Mesenchymal stem cell (in vitro differentiated cells and primary cell): ENCODE measurements around the gene TOX2.

Source experiments
- DNase-seq: peaks from one replicate; pipeline ENCODE4 v3.0.0-alpha.2; 2013
- H2AFZ ChIP-seq: one replicate; pipeline ENCODE4 v1.6.1; 2013; ENCODE audit warnings: low read depth, mild to moderate bottlenecking, control low read depth, inconsistent platforms, low read length, moderate library complexity
- H2AK5ac ChIP-seq: 2 replicates; pipeline ENCODE4 v1.6.1; 2013; ENCODE audit warnings: low read length, moderate library complexity, mild to moderate bottlenecking, inconsistent platforms; ENCODE audit not compliant: severe bottlenecking
- H2BK120ac ChIP-seq: one replicate; pipeline ENCODE4 v1.6.1; 2013; ENCODE audit warnings: low read depth, mild to moderate bottlenecking, inconsistent platforms, low read length, moderate library complexity
- H2BK12ac ChIP-seq, 2 experiments: one replicate each; pipeline ENCODE4 v1.6.1; 2013; ENCODE audit warnings: inconsistent platforms in 2 of 2, low read length in 2 of 2, mild to moderate bottlenecking in 2 of 2, moderate library complexity in 2 of 2, control low read depth in 1 of 2
- H2BK15ac ChIP-seq: one replicate; pipeline ENCODE4 v1.6.1; 2013; ENCODE audit warnings: mild to moderate bottlenecking, low read depth, inconsistent platforms; ENCODE audit not compliant: poor library complexity, severe bottlenecking
- H2BK5ac ChIP-seq: 2 replicates; pipeline ENCODE4 v1.6.1; 2013; ENCODE audit warnings: low read depth, mild to moderate bottlenecking, low read length, control low read depth, inconsistent platforms; ENCODE audit not compliant: poor library complexity, severe bottlenecking
- H3K14ac ChIP-seq, 2 experiments: one replicate each; pipeline ENCODE4 v1.6.1; 2013; ENCODE audit warnings: inconsistent platforms in 2 of 2, low read length in 2 of 2, control low read depth in 1 of 2, mild to moderate bottlenecking in 1 of 2, moderate library complexity in 1 of 2
- H3K18ac ChIP-seq, 2 experiments: one replicate each; pipeline ENCODE4 v1.6.1; 2013; ENCODE audit warnings: inconsistent platforms in 2 of 2, low read length in 2 of 2, control low read depth in 1 of 2, low read depth in 1 of 2, mild to moderate bottlenecking in 1 of 2
- H3K23ac ChIP-seq, 2 experiments: one replicate each; pipeline ENCODE4 v1.6.1; 2013; ENCODE audit warnings: inconsistent platforms in 2 of 2, low read length in 2 of 2, mild to moderate bottlenecking in 2 of 2, moderate library complexity in 2 of 2, control low read depth in 1 of 2
- H3K27ac ChIP-seq: 2 replicates; pipeline ENCODE4 v1.5.1; 2013; ENCODE audit warnings: mild to moderate bottlenecking, moderate library complexity, low read length, control low read depth, inconsistent platforms; ENCODE audit not compliant: poor library complexity, severe bottlenecking
- H3K27me3 ChIP-seq, 2 experiments: 2 replicates each; pipeline versions ENCODE4 v1.6.1 to v1.7.0; 2013; ENCODE audit warnings: low read length in 2 of 2, mild to moderate bottlenecking in 2 of 2, moderate library complexity in 2 of 2, control low read depth in 1 of 2, inconsistent platforms in 1 of 2; ENCODE audit not compliant: control insufficient read depth in 1 of 2, insufficient read depth in 1 of 2
- H3K36me3 ChIP-seq, 2 experiments: 2 replicates each; pipeline versions ENCODE4 v1.6.1 to v1.7.0; 2013; ENCODE audit warnings: low read length in 2 of 2, control low read depth in 1 of 2, inconsistent platforms in 1 of 2, low read depth in 1 of 2, mild to moderate bottlenecking in 1 of 2; ENCODE audit not compliant: insufficient read depth in 2 of 2, control insufficient read depth in 1 of 2
- H3K4ac ChIP-seq, 2 experiments: one replicate each; pipeline ENCODE4 v1.6.1; 2013; ENCODE audit warnings: inconsistent platforms in 2 of 2, low read length in 2 of 2, mild to moderate bottlenecking in 2 of 2, moderate library complexity in 2 of 2, control low read depth in 1 of 2, low read depth in 1 of 2
- H3K4me1 ChIP-seq: 2 replicates; pipeline ENCODE4 v1.6.1; 2013; ENCODE audit warnings: low read depth, low read length, control low read depth; ENCODE audit not compliant: control insufficient read depth, insufficient read depth
- H3K4me2 ChIP-seq: 2 replicates; pipeline ENCODE4 v1.6.1; 2013; ENCODE audit warnings: low read length, mild to moderate bottlenecking, inconsistent platforms; ENCODE audit not compliant: poor library complexity, severe bottlenecking
- H3K4me3 ChIP-seq, 2 experiments: 2 replicates each; pipeline versions ENCODE4 v1.5.1 to v1.7.0; 2013; ENCODE audit warnings: low read length in 2 of 2, mild to moderate bottlenecking in 2 of 2, control low read depth in 1 of 2, low read depth in 1 of 2; ENCODE audit not compliant: insufficient read depth in 1 of 2
- H3K79me1 ChIP-seq: replicated peaks from 2 replicates; pipeline ENCODE4 v1.6.1; 2013; ENCODE audit warnings: mild to moderate bottlenecking, control low read depth, low read length, inconsistent platforms; ENCODE audit not compliant: poor library complexity, severe bottlenecking
- H3K9ac ChIP-seq: 2 replicates; pipeline ENCODE4 v1.7.0; 2013; ENCODE audit warnings: mild to moderate bottlenecking, low read length, moderate library complexity
- H3K9me3 ChIP-seq: 2 replicates; pipeline ENCODE4 v1.7.0; 2013; ENCODE audit warnings: mild to moderate bottlenecking, low read length; ENCODE audit not compliant: control insufficient read depth
- H4K8ac ChIP-seq: one replicate; pipeline ENCODE4 v1.6.1; 2013; ENCODE audit warnings: inconsistent platforms, mild to moderate bottlenecking, low read length, moderate library complexity
- H4K91ac ChIP-seq: one replicate; pipeline ENCODE4 v1.6.1; 2013; ENCODE audit warnings: mild to moderate bottlenecking, low read length, inconsistent platforms
- WGBS: methylation state at CpG from one replicate; pipeline ENCODE4 v1.1.7; 2013; ENCODE audit warnings: mixed read lengths; 5-methylcytosine and 5-hydroxymethylcytosine counted together

Gene TOX2

DNA sequence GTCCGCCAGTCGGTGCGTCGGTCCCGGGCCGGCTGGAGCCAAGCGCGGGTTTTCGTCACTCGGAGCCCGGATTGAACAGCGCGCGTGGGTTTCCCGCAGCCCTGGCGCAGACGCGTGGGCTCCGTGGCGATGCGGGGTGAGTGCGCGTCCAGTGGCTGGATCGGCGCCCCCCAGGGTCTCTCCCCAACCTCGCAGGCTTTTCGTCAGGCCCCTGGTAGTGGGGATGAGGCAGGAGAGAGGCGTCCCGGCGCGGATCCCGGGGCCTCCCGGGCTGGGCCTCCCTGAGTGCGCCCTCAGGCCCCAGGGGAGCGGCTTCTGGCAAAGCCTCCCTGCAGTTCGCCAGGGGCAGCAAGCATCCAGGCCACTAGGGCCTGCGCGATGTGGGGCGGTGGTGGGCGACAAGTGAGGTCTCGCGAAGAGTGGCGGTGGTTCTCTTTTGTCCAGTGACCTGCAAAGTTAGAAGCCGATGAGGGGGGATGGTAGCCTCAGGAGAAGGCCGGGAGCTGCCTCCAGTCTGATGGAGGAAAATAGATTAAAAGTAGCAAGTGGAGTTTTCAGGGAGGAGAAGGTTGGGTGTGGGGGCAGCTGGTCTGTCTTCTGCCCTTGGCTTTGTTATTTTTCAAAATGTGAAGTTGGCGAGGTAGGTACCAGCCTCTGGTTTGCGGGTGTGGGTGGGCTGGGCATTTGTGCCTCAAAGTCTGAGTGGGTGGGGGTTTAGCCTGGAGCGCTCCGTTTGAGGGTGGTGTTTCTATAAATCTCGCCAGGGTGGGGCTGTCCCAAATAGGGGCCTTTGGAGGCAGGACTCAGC, 1.6 kb downstream of the TOX2 start:
- Histone ChIP-seq H2BK15ac (peak overlapping the region; percentile 85), H3K23ac (peak overlapping the region in 1 of 2 experiments; percentile 75), H2BK12ac (peak overlapping the region; percentile 61 to 99), H3K18ac (peak overlapping the region; percentile 99 to 100), H3K36me3 (no peaks in the 10 kb centered on the region), H2AK5ac (no peak overlapping the region), H3K9me3 (peaks cover 17% of the 10 kb centered on the region), H3K14ac (peak overlapping the region in 1 of 2 experiments; percentile 100), H3K79me1 (no peaks in the 10 kb centered on the region), H2BK120ac (peak overlapping the region; percentile 71), H3K9ac (peak overlapping the region; percentile 74), H3K4ac (peak overlapping the region; percentile 97 to 100), H3K27me3 (peaks cover 11 to 74% of the 10 kb centered on the region in 2 experiments), H2BK5ac (no peak overlapping the region), H3K27ac (no peak overlapping the region), H3K4me2 (peak overlapping the region; percentile 53), H4K8ac (peak overlapping the region; percentile 91), H2AFZ (no peak overlapping the region), H3K4me1 (peaks cover 21% of the 10 kb centered on the region), H4K91ac (peak overlapping the region; percentile 99), H3K4me3 (peak overlapping the region; percentile 34 to 80)
- WGBS = 4% methylated on average over 39 of the region's 50 CpGs
- peak; percentile 60 for DNase-seq

DNA sequence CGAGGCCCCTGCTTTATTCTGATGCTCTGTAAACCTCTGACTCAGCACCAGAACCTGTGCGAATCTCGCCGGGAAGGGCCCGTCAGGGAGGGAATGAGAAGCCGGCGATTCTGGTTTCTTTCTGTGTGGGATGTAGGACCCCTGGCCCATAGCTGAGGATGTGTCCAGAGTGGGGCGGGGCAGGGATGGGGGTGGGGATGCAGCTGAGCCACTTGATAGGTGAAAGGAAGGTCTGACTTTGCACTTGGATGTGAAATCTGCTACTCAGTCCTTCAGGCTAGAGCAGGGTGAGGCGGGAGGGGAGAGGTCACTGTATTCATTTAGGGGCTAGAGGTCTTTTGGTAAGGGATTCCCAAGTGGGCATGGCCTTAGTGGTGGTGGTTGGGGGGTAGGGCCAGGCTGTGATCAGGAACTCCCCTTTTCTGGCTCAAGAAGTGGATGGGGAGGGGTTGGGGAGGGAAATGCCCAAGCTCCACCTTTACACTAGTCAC, 2.3 kb downstream of the TOX2 start:
- Histone ChIP-seq H3K36me3 (no peaks in the 10 kb centered on the region), H3K27ac (no peak overlapping the region), H3K23ac (no peak overlapping the region)

DNA sequence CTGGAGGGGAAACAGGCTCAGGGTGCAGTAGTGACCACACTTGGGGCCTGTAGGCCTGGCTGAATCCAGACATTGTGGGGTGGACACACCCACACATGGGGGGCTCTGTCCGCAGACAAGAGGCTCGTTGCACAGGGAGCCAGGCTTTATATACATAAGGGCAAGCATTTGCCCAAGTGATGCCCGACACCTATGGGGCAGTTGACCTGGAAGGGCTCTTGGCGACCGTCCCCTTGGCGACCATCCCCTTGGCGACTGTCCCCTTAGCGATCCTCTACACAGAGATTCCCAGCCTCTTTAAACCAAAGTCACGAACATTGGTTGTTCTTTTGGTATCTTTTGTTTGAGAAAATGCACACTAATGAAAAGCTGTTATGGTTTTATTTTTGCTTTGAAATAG, 2.7 kb downstream of the TOX2 start:
- Histone ChIP-seq H2BK12ac (no peak overlapping the region), H3K27ac (no peak overlapping the region), H2AFZ (no peak overlapping the region), H3K9ac (no peak overlapping the region), H3K4ac (no peak overlapping the region), H4K8ac (no peak overlapping the region), H3K9me3 (peaks cover 11% of the 10 kb centered on the region), H2BK5ac (no peak overlapping the region), H3K4me3 (no peak overlapping the region), H2AK5ac (no peak overlapping the region), H3K14ac (peak overlapping the region in 1 of 2 experiments; percentile 44), H4K91ac (peak overlapping the region; percentile 28), H2BK15ac (no peak overlapping the region), H3K4me1 (peaks cover 21% of the 10 kb centered on the region), H3K27me3 (peaks cover 11 to 82% of the 10 kb centered on the region in 2 experiments), H3K4me2 (no peak overlapping the region), H3K18ac (no peak overlapping the region), H2BK120ac (peak overlapping the region; percentile 62), H3K79me1 (no peaks in the 10 kb centered on the region), H3K23ac (no peak overlapping the region), H3K36me3 (no peaks in the 10 kb centered on the region)
- WGBS = 95% methylated on average over 7 of the region's 9 CpGs
- no peak for DNase-seq

More for the DNA sequence above, 2.3 kb downstream of the TOX2 start:
- peak overlapping the region; percentile 74 for H2BK15ac ChIP-seq
- DNase-seq = peak; percentile 61
- no peak overlapping the region for H2AK5ac ChIP-seq
- peak overlapping the region; percentile 74 for H3K9ac ChIP-seq
- no peak overlapping the region for H3K4me2 ChIP-seq
- no peak overlapping the region for H2AFZ ChIP-seq
- H3K79me1 ChIP-seq = no peaks in the 10 kb centered on the region
- H3K4me3 ChIP-seq = no peak overlapping the region
- H3K27me3 ChIP-seq = peaks cover 11 to 80% of the 10 kb centered on the region in 2 experiments
- no peak overlapping the region for H2BK5ac ChIP-seq
- H3K4ac ChIP-seq = no peak overlapping the region
- no peak overlapping the region for H2BK12ac ChIP-seq
- peak overlapping the region; percentile 71 for H2BK120ac ChIP-seq
- H4K91ac ChIP-seq = peak overlapping the region; percentile 28
- WGBS = 12% methylated on average over 9 of the region's 9 CpGs
- peaks cover 21% of the 10 kb centered on the region for H3K4me1 ChIP-seq
- peaks cover 16% of the 10 kb centered on the region for H3K9me3 ChIP-seq
- H3K18ac ChIP-seq = peak overlapping the region in 1 of 2 experiments; percentile 44
- peak overlapping the region; percentile 91 for H4K8ac ChIP-seq
- peak overlapping the region in 1 of 2 experiments; percentile 61 for H3K14ac ChIP-seq

DNA sequence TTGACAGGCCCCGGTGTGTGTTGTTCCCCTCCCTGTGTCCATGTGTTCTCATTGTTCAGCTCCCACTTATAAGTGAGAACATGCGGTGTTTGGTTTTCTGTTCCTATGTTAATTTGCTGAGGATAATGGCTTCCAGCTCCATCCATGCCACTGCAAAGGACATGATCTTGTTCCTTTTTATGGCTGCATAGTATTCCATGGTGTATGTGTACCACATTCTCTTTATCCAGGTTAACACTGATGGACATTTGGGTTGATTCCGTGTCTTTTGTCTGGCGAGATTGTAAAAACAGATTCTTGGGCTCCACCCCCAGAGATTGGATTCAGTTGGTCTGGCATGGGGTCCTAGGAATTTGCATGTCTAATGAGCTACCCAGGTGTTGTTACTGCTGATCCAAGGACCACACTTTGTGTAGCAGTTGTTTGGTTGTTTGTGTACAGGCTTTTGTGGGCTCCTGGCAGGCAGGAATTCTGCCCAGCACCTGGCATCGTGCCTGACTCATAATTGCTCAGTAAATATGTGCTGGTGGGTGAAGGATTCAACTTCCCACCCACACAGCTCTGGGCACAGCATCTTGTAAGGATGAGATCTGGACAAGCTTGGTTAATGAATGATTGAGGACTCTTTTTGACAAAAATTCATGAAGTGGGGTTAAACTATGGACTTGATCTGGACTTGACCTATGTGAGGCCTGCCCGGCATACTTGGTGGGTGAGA, 5.2 kb downstream of the TOX2 start:
- peaks cover 16% of the 10 kb centered on the region for H3K4me1 ChIP-seq
- DNase-seq = no peak
- H3K36me3 ChIP-seq = no peaks in the 10 kb centered on the region
- peaks cover 13 to 86% of the 10 kb centered on the region in 2 experiments for H3K27me3 ChIP-seq
- H2AFZ ChIP-seq = no peak overlapping the region
- H3K23ac ChIP-seq = no peak overlapping the region
- no peak overlapping the region for H2BK120ac ChIP-seq
- H3K9me3 ChIP-seq = no peaks in the 10 kb centered on the region
- no peaks in the 10 kb centered on the region for H3K79me1 ChIP-seq
- H3K4me3 ChIP-seq = no peak overlapping the region
- H3K9ac ChIP-seq = no peak overlapping the region
- no peak overlapping the region for H3K27ac ChIP-seq
- H3K18ac ChIP-seq = no peak overlapping the region
- H3K14ac ChIP-seq = no peak overlapping the region
- no peak overlapping the region for H3K4me2 ChIP-seq
- H2AK5ac ChIP-seq = no peak overlapping the region
- no peak overlapping the region for H4K91ac ChIP-seq
- H4K8ac ChIP-seq = peak overlapping the region; percentile 56
- no peak overlapping the region for H2BK5ac ChIP-seq
- H2BK15ac ChIP-seq = no peak overlapping the region
- no peak overlapping the region for H2BK12ac ChIP-seq
- WGBS = 97% methylated on average over 6 of the region's 6 CpGs
- H3K4ac ChIP-seq = no peak overlapping the region
